Endothelial cell of umbilical vein (primary cell): ENCODE measurements around the gene MADCAM1. TPM values are rescaled to one million over a fixed set of nuclear protein-coding genes. Genes with fewer than 3 reads are reported as not detected.

Experiments used
- BruUV-seq: library from RNA; stranded (reverse); fragments of 400-500 nt; replicated peaks from 2 replicates; lab custom pipeline; 2021; lab: Mats Ljungman, UMichigan
- CTCF ChIA-PET: fragments of 300-600, 350-600 bp; sonication (Branson Sonifier 250); formaldehyde crosslinking; loops from one replicate; lab custom pipeline; 2021; ENCODE audit warnings: antibody characterized with exemption, inconsistent platforms; lab: Charles Lee
- POLR2A ChIA-PET: fragments of 300-600, 350-600 bp; sonication (Branson Sonifier 250); formaldehyde crosslinking; loops from one replicate; lab custom pipeline; 2021; ENCODE audit warnings: antibody characterized with exemption, inconsistent platforms; lab: Charles Lee
- DNase-seq: peaks from one replicate; pipeline ENCODE4 v3.0.0-alpha.2; 2011; ENCODE audit warnings: low read depth, low spot score
- FAIRE-seq: peaks from 2 replicates; lab custom pipeline; 2011; peaks lifted over from hg19 to GRCh38; lab: Jason Lieb, UNC
- H2AFZ ChIP-seq: 2 replicates; pipeline ENCODE4 v1.6.0; 2012; ENCODE audit warnings: low read depth, low read length, control low read depth, inconsistent platforms
- H3K27ac ChIP-seq: 2 replicates; pipeline ENCODE4 v1.5.1; 2011; ENCODE audit warnings: low read depth, mild to moderate bottlenecking, control low read depth, low read length, moderate library complexity; ENCODE audit not compliant: insufficient read depth
- H3K27me3 ChIP-seq, 2 experiments: 2 replicates each; pipeline versions ENCODE4 v1.6.0 to v1.6.1; 2011; ENCODE audit warnings: low read length in 2 of 2, mixed read lengths in 1 of 2; ENCODE audit not compliant: control insufficient read depth in 2 of 2, insufficient read depth in 2 of 2
- H3K36me3 ChIP-seq, 2 experiments: 2 replicates in 1 of 2; 3 replicates in 1 of 2; pipeline ENCODE4 v1.5.1; 2011; ENCODE audit warnings: low read length in 2 of 2, mild to moderate bottlenecking in 1 of 2, moderate library complexity in 1 of 2; ENCODE audit not compliant: control insufficient read depth in 2 of 2, insufficient read depth in 2 of 2; ENCODE audit errors: extremely low read depth in 1 of 2
- H3K4me1 ChIP-seq: 3 replicates; pipeline ENCODE4 v1.5.1; 2011; ENCODE audit warnings: mild to moderate bottlenecking, low read length; ENCODE audit not compliant: control insufficient read depth, insufficient read depth; ENCODE audit errors: extremely low read depth
- H3K4me2 ChIP-seq: 2 replicates; pipeline ENCODE4 v1.6.1; 2011; ENCODE audit warnings: low read length, control low read depth, mixed read lengths; ENCODE audit not compliant: insufficient read depth
- H3K4me3 ChIP-seq, 3 experiments: fragments of 200-600 bp in 1 of 3; sonication (generic), shearing (Covaris generic) in 1 of 3; replicated peaks in 1 of 3; 2 replicates each; pipeline ENCODE4 v1.5.1; 2011 to 2016; ENCODE audit warnings: control low read depth in 3 of 3, low read length in 3 of 3, mild to moderate bottlenecking in 2 of 3, inconsistent platforms in 1 of 3, low read depth in 1 of 3, moderate library complexity in 1 of 3; ENCODE audit not compliant: insufficient read depth in 1 of 3
- H3K79me2 ChIP-seq: 2 replicates; pipeline ENCODE4 v1.6.0; 2012; ENCODE audit warnings: low read length, inconsistent platforms; ENCODE audit not compliant: control insufficient read depth, insufficient read depth
- H3K9ac ChIP-seq: replicated peaks from 2 replicates; pipeline ENCODE3; 2011; ENCODE audit warnings: low read length, control low read depth; ENCODE audit not compliant: insufficient read depth; ENCODE audit errors: extremely low read depth
- H3K9me1 ChIP-seq: replicated peaks from 3 replicates; pipeline ENCODE4 v1.6.0; 2011; ENCODE audit warnings: mild to moderate bottlenecking, low read length; ENCODE audit not compliant: control insufficient read depth, insufficient read depth; ENCODE audit errors: extremely low read depth
- H3K9me3 ChIP-seq: replicated peaks from 2 replicates; pipeline ENCODE4 v1.5.1; 2012; ENCODE audit warnings: low read length, inconsistent platforms; ENCODE audit not compliant: control insufficient read depth, insufficient read depth
- H4K20me1 ChIP-seq: replicated peaks from 2 replicates; pipeline ENCODE3; 2011; ENCODE audit warnings: mild to moderate bottlenecking, low read length; ENCODE audit not compliant: control insufficient read depth, insufficient read depth; ENCODE audit errors: extremely low read depth
- CTCF ChIP-seq, 2 donors: IDR thresholded peaks; 1 replicate in 1 of 2; 2 replicates in 1 of 2; pipeline ENCODE4 v1.5.1; 2011; ENCODE audit warnings: low read length in 2 of 2, mild to moderate bottlenecking in 2 of 2, moderate library complexity in 2 of 2, control low read depth in 1 of 2, inconsistent platforms in 1 of 2, low read depth in 1 of 2; ENCODE audit not compliant: insufficient read depth in 1 of 2; ENCODE audit errors: extremely low read depth in 1 of 2
- FOS ChIP-seq: IDR thresholded peaks from 2 replicates; pipeline ENCODE4 v1.6.1; 2011; ENCODE audit warnings: mild to moderate bottlenecking, low read length, moderate library complexity, borderline replicate concordance; ENCODE audit not compliant: insufficient read depth
- GATA2 ChIP-seq: IDR thresholded peaks from 2 replicates; pipeline ENCODE4 v1.7.0; 2011; ENCODE audit warnings: low read depth, mild to moderate bottlenecking, moderate library complexity, mixed read lengths, low read length; ENCODE audit not compliant: insufficient read length, insufficient read depth
- MAX ChIP-seq: IDR thresholded peaks from 2 replicates; pipeline ENCODE4 v1.6.1; 2011; ENCODE audit not compliant: insufficient read depth, insufficient read length
- POLR2A ChIP-seq: IDR thresholded peaks from 2 replicates; pipeline ENCODE4 v1.6.1; 2012; ENCODE audit warnings: low read depth, mild to moderate bottlenecking, control low read depth, low read length
- POLR2AphosphoS5 ChIP-seq: IDR thresholded peaks from 2 replicates; pipeline ENCODE4 v1.6.1; 2012; ENCODE audit warnings: low read depth, mild to moderate bottlenecking, control low read depth, low read length, moderate library complexity; ENCODE audit not compliant: insufficient read depth
- dilution Hi-C: fragments of 300-500 bp; cut with MboI; formaldehyde crosslinking; loops from one replicate; pipeline ENCODE4 v1.15.0; 2019; ENCODE audit warnings: low sequenced_read_pairs; ENCODE audit not compliant: extremely low pct_ligation_motif_present
- intact Hi-C: fragments of 100-400 bp; cut with micrococcal nuclease; formaldehyde crosslinking; loops from one replicate; pipeline ENCODE4 v1.10.0; 2022
- polyA plus RNA-seq, 4 experiments: library from polyadenylated mRNA; depleted of rRNA in 3 of 4; stranded (reverse) in 3 of 4; unstranded in 1 of 4; fragments of >200 nt; gene quantifications; 2 replicates each; pipeline versions ENCODE4 v1.2.1 to v1.2.3, GENCODE V29; 2011 to 2012; ENCODE audit warnings: missing spikeins in 1 of 4
- total RNA-seq: library from RNA; stranded (reverse); gene quantifications from 2 replicates; pipeline ENCODE4 v1.2.3, GENCODE V29; 2021

MADCAM1 gene
- total and polyA plus RNA-seq, 2 donors (not counting 3 experiments of a cell fraction or from before 2014, with no cell fraction given) = 0.07 to 0.31 TPM

GRCh38 chr19:547117-547516 lies 50.8 kb downstream of the MADCAM1 start:
- H2AFZ ChIP-seq = no peak overlapping the region
- no peak overlapping the region for H3K9ac ChIP-seq
- H3K9me1 ChIP-seq = no peaks in the 10 kb centered on the region
- no peaks in the 10 kb centered on the region for H3K27me3 ChIP-seq
- FAIRE-seq (no peak), DNase-seq (no peak)
- H3K9me3 ChIP-seq = no peaks in the 10 kb centered on the region
- no peak overlapping the region for H3K27ac ChIP-seq
- H3K4me1 ChIP-seq = no peaks in the 10 kb centered on the region
- ChIA-PET POLR2A (no interaction called here), CTCF (no interaction called here)
- no peak overlapping the region for H3K4me2 ChIP-seq
- peaks cover 0 to 6% of the 10 kb centered on the region in 2 experiments for H3K36me3 ChIP-seq
- dilution Hi-C loops (no loop called here), intact Hi-C loops (no loop called here)
- no TSS peak for BruUV-seq
- no peak overlapping the region for H3K4me3 ChIP-seq
- TF ChIP-seq FOS (no peak), POLR2A (no peak), CTCF (IDR thresholded peaks at IDR 0.05; ENCODE audit: extremely low read depth in 1 of 2, insufficient read depth in 1 of 2, low read depth in 1 of 2, low read length in 2 of 2) (no peak), MAX (no peak), POLR2AphosphoS5 (no peak), GATA2 (no peak)
- H4K20me1 ChIP-seq = no peaks in the 10 kb centered on the region
- no peaks in the 10 kb centered on the region for H3K79me2 ChIP-seq
